22Rv1 (cell line): ENCODE measurements around the gene DDX28.

Source experiments
- CTCF ChIP-seq: fragments of 450-650 bp; IDR thresholded peaks from 2 replicates; pipeline ENCODE4 v1.5.1; 2017; ENCODE audit warnings: mild to moderate bottlenecking
- ZFX ChIP-seq: fragments of 450-650 bp; IDR thresholded peaks from 2 replicates; pipeline ENCODE4 v1.6.1; 2017; ENCODE audit warnings: antibody characterized with exemption, borderline replicate concordance

- no peak for TF ChIP-seq CTCF
- no peak for TF ChIP-seq ZFX
Measured at GRCh38 chr16:68070249-68070730, 47.3 kb upstream of the DDX28 start.
